ENCODE measurements around the gene LRGUK.

The LRGUK gene

GRCh38 chr7:134104166-134104565, 23.0 kb upstream of the LRGUK start:
- CTCF ChIA-PET: no interaction called here
- DNase-seq (ENCODE audit: low read depth, low spot score): no peak
- no peak for TF ChIP-seq CTCF (IDR thresholded peaks at IDR 0.05; ENCODE audit: insufficient read depth, low read length, missing control alignments)
- POLR2A ChIA-PET: no interaction called here
- no peak overlapping the region for H3K4me3 ChIP-seq (ENCODE audit: low read depth, low read length)

- ChIA-PET CTCF (no interaction called here), POLR2A (no interaction called here)
- no peak for TF ChIP-seq CTCF (IDR thresholded peaks at IDR 0.05; ENCODE audit: insufficient read depth, low read length, missing control alignments)
Observed at GRCh38 chr7:134105841-134106240, 21.3 kb upstream of the LRGUK start.

GRCh38 chr7:134108802-134109201, 18.3 kb upstream of the LRGUK start:
- no peak for DNase-seq (ENCODE audit: low read depth, low spot score)
- CTCF ChIA-PET: interaction anchor here (1.4 to 2.3 kb wide), 2 partner anchors 24 to 32 kb away, joined by 3 to 7 read pairs; no protein-coding TSS in a partner anchor

More at GRCh38 chr7:134105841-134106240, 21.3 kb upstream of the LRGUK start:
- H3K4me3 ChIP-seq (ENCODE audit: low read depth, low read length): no peak overlapping the region
- DNase-seq (ENCODE audit: low read depth, low spot score): no peak

GRCh38 chr7:134113655-134114054, 13.5 kb upstream of the LRGUK start:
- no peak for DNase-seq (ENCODE audit: low read depth, low spot score)
- no peak for TF ChIP-seq CTCF (IDR thresholded peaks at IDR 0.05; ENCODE audit: insufficient read depth, low read length, missing control alignments)
- ChIA-PET POLR2A (no interaction called here), CTCF (no interaction called here)
- no peak overlapping the region for H3K4me3 ChIP-seq (ENCODE audit: low read depth, low read length)

More at GRCh38 chr7:134108802-134109201, 18.3 kb upstream of the LRGUK start:
- no peak overlapping the region for H3K4me3 ChIP-seq (ENCODE audit: low read depth, low read length)
- POLR2A ChIA-PET: no interaction called here
- TF ChIP-seq CTCF (IDR thresholded peaks at IDR 0.05; ENCODE audit: insufficient read depth, low read length, missing control alignments): no peak

GRCh38 chr7:134114992-134115391, 12.1 kb upstream of the LRGUK start:
- CTCF ChIA-PET: interaction anchor here (0.6 kb wide), 1 partner anchor 15 kb away, joined by 3 read pairs; no protein-coding TSS in a partner anchor
- no peak overlapping the region for H3K4me3 ChIP-seq (ENCODE audit: low read depth, low read length)
- POLR2A ChIA-PET: no interaction called here
- TF ChIP-seq CTCF (IDR thresholded peaks at IDR 0.05; ENCODE audit: insufficient read depth, low read length, missing control alignments): no peak
- DNase-seq (ENCODE audit: low read depth, low spot score): no peak

- DNase-seq (ENCODE audit: low read depth, low spot score): no peak
- CTCF ChIA-PET: no interaction called here
- H3K4me3 ChIP-seq (ENCODE audit: low read depth, low read length): no peak overlapping the region
- POLR2A ChIA-PET: no interaction called here
- no peak for TF ChIP-seq CTCF (IDR thresholded peaks at IDR 0.05; ENCODE audit: insufficient read depth, low read length, missing control alignments)
Observed at GRCh38 chr7:134120405-134120804, 6.7 kb upstream of the LRGUK start.
